HepG2 (cell line): ENCODE results near the gene WDR83. TPM values are rescaled to one million over a fixed set of nuclear protein-coding genes. Genes with fewer than 3 reads are reported as not detected.

Source experiments
- CENPX ChIP-seq: sonication (generic); formaldehyde crosslinking; IDR thresholded peaks from 2 replicates; pipeline ENCODE4 v1.9.0; 2021; ENCODE audit warnings: mild to moderate bottlenecking, missing genetic modification reagents, moderate library complexity
- EZH2 ChIP-seq: conservative IDR thresholded peaks from 2 replicates; pipeline ENCODE4 v1.6.1; 2012; ENCODE audit warnings: mild to moderate bottlenecking, low read depth, low read length, moderate library complexity
- KLF9 ChIP-seq: IDR thresholded peaks from 2 replicates; pipeline ENCODE4 v1.6.1; 2016; ENCODE audit warnings: low read depth
- NKX3-1 ChIP-seq: sonication (generic); formaldehyde crosslinking; IDR thresholded peaks from 2 replicates; pipeline ENCODE4 v1.5.0; 2020; ENCODE audit warnings: missing genetic modification reagents
- NR2F2 ChIP-seq: IDR thresholded peaks from 2 replicates; pipeline ENCODE4 v1.6.1; 2012; ENCODE audit warnings: low read depth, inconsistent platforms, borderline replicate concordance
- NRL ChIP-seq: sonication (generic); formaldehyde crosslinking; IDR thresholded peaks from 2 replicates; pipeline ENCODE4 v1.5.0; 2020; ENCODE audit warnings: missing genetic modification reagents, mild to moderate bottlenecking, moderate library complexity, borderline replicate concordance
- PHF20 ChIP-seq: sonication (generic); formaldehyde crosslinking; IDR thresholded peaks from 2 replicates; pipeline ENCODE4 v1.5.0; 2020; ENCODE audit warnings: mild to moderate bottlenecking, missing genetic modification reagents
- SIX4 ChIP-seq: sonication (generic); formaldehyde crosslinking; IDR thresholded peaks from 2 replicates; pipeline ENCODE4 v1.4.0; 2020; ENCODE audit warnings: missing genetic modification reagents
- SRY ChIP-seq: sonication (generic); formaldehyde crosslinking; IDR thresholded peaks from 2 replicates; pipeline ENCODE4 v1.8.0; 2022; ENCODE audit warnings: mild to moderate bottlenecking, missing genetic modification reagents
- ZMYM2 ChIP-seq: sonication (generic); formaldehyde crosslinking; IDR thresholded peaks from 2 replicates; pipeline ENCODE4 v1.8.0; 2022; ENCODE audit warnings: mild to moderate bottlenecking, missing genetic modification reagents
- ZNF30 ChIP-seq: sonication (generic); formaldehyde crosslinking; IDR thresholded peaks from 2 replicates; pipeline ENCODE4 v1.5.0; 2020; ENCODE audit warnings: mild to moderate bottlenecking, missing genetic modification reagents
- ZNF34 ChIP-seq: sonication (generic); formaldehyde crosslinking; IDR thresholded peaks from 2 replicates; pipeline ENCODE4 v1.4.0; 2020; ENCODE audit warnings: mild to moderate bottlenecking, missing genetic modification reagents, borderline replicate concordance
- ZNF547 ChIP-seq: sonication (generic); formaldehyde crosslinking; IDR thresholded peaks from 2 replicates; pipeline ENCODE4 v1.5.1; 2020; ENCODE audit warnings: mild to moderate bottlenecking, missing genetic modification reagents
- ZNF713 ChIP-seq: sonication (generic); formaldehyde crosslinking; IDR thresholded peaks from 2 replicates; pipeline ENCODE4 v1.4.0; 2020; ENCODE audit warnings: mild to moderate bottlenecking, missing genetic modification reagents
- polyA plus RNA-seq, 8 experiments: library from polyadenylated mRNA; depleted of rRNA in 3 of 8; stranded (reverse) in 7 of 8; unstranded in 1 of 8; fragments of >200 nt; fragmentation: Illumina TruSeq in 4 of 8; extraction: Trizol in 4 of 8; gene quantifications; 2 replicates each; pipeline versions ENCODE4 v1.2.1 to v1.2.3, GENCODE V29; 2011 to 2016; ENCODE audit warnings: low read depth in 4 of 8, missing spikeins in 1 of 8, mixed read lengths in 1 of 8; ENCODE audit not compliant: insufficient read depth in 1 of 8
- total RNA-seq, 5 experiments: library from RNA; depleted of rRNA; stranded (reverse); fragments of >200 nt; fragmentation: Illumina TruSeq; extraction: Trizol; gene quantifications; 2 replicates each; pipeline ENCODE4 v1.2.3, GENCODE V29; 2016; ENCODE audit warnings: low read depth in 1 of 5
- TF ChIP-seq, protein P1 (sequence below): sonication (generic); formaldehyde crosslinking; IDR thresholded peaks from 2 replicates; pipeline ENCODE4 v1.9.0; 2021; ENCODE audit warnings: missing genetic modification reagents, borderline replicate concordance
- TF ChIP-seq, protein P2 (sequence below): sonication (generic); formaldehyde crosslinking; IDR thresholded peaks from 2 replicates; pipeline ENCODE4 v1.5.0; 2020; ENCODE audit warnings: missing genetic modification reagents
- TF ChIP-seq, protein P3 (sequence below): sonication (generic); formaldehyde crosslinking; IDR thresholded peaks from 2 replicates; pipeline ENCODE4 v1.5.1; 2020; ENCODE audit warnings: mild to moderate bottlenecking, missing genetic modification reagents, moderate library complexity
- TF ChIP-seq, protein P4 (sequence below): IDR thresholded peaks from 2 replicates; pipeline ENCODE4 v1.6.1; 2016; ENCODE audit warnings: control low read depth
- TF ChIP-seq, protein P5 (sequence below): sonication (generic); formaldehyde crosslinking; IDR thresholded peaks from 2 replicates; pipeline ENCODE4 v1.9.0; 2022; ENCODE audit warnings: missing genetic modification reagents, mild to moderate bottlenecking, borderline replicate concordance

The WDR83 gene
- total and polyA plus RNA-seq, 2 of the 13 experiments (the other 11 are each of a cell fraction or from before 2014, with no cell fraction given) = 4.5 to 10.7 TPM

DNA sequence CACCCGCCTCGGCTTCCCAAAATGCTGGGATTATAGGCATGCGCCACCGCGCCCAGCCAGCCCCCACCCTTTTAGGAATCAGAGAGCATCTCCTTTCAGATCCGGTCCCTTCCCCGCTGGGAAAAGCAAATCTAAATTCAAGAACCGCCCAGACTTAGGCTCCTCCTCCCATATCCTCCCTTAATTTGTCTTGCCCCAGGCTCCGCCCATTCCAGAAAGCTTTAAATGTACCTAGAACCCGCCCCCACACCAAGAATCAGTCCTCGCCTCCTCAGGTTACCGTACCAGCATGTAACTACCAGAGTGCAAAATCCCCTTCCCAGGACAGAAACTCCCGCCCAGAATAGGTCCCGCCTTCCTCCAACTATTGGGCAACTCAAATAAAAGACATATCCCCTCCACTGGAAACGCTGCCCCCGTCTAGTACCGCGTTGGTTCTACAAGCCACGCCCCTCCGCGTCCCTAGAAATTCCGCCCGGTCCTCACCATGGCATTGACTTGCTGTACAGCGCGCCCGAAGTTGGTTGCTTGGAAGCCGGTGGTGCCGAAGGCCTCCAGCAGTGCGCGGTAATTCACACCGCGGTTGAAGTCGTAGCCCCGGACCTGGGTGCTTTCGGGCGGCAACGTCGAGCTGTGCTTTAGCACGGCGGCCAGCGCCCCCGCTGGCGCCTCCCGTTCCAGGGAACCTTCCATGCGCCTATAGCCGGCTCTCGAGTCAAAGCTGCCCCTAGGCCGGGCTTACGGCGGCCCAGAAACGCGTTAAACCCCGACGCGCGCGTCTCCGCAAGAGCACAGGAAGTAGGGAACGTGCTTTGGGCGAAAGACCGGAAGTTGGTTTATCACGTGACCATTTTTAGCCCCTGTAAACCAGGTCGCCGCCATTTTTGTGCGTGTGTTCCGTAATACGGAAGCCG, 14.7 kb downstream of the WDR83 start, which contains the start of gene DHPS (continued):
- TF ChIP-seq NRL (CRISPR knock-in tag) = peak; percentile 54; the same call in 1 of the 2 replicates
- TF ChIP-seq NR2F2 = no peak; the same call in 1 of the 2 replicates
- no peak; the same call in 1 of the 2 replicates for TF ChIP-seq ZMYM2 (CRISPR knock-in tag)
- no peak for TF ChIP-seq ZNF713
- peak; percentile 86; the same call in 1 of the 2 replicates for TF ChIP-seq SRY (CRISPR knock-in tag)
- TF ChIP-seq, protein P1, sequence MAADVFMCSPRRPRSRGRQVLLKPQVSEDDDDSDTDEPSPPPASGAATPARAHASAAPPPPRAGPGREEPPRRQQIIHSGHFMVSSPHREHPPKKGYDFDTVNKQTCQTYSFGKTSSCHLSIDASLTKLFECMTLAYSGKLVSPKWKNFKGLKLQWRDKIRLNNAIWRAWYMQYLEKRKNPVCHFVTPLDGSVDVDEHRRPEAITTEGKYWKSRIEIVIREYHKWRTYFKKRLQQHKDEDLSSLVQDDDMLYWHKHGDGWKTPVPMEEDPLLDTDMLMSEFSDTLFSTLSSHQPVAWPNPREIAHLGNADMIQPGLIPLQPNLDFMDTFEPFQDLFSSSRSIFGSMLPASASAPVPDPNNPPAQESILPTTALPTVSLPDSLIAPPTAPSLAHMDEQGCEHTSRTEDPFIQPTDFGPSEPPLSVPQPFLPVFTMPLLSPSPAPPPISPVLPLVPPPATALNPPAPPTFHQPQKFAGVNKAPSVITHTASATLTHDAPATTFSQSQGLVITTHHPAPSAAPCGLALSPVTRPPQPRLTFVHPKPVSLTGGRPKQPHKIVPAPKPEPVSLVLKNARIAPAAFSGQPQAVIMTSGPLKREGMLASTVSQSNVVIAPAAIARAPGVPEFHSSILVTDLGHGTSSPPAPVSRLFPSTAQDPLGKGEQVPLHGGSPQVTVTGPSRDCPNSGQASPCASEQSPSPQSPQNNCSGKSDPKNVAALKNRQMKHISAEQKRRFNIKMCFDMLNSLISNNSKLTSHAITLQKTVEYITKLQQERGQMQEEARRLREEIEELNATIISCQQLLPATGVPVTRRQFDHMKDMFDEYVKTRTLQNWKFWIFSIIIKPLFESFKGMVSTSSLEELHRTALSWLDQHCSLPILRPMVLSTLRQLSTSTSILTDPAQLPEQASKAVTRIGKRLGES (CRISPR knock-in tag) = no peak
- TF ChIP-seq KLF9 (CRISPR knock-in tag) = no peak
- TF ChIP-seq PHF20 (CRISPR knock-in tag) = peak; percentile 91
- TF ChIP-seq, protein P2, sequence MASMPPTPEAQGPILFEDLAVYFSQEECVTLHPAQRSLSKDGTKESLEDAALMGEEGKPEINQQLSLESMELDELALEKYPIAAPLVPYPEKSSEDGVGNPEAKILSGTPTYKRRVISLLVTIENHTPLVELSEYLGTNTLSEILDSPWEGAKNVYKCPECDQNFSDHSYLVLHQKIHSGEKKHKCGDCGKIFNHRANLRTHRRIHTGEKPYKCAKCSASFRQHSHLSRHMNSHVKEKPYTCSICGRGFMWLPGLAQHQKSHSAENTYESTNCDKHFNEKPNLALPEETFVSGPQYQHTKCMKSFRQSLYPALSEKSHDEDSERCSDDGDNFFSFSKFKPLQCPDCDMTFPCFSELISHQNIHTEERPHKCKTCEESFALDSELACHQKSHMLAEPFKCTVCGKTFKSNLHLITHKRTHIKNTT = no peak
- 0 out of 2 replicates have a peak, but pooled peaks have one; percentile 40 for TF ChIP-seq ZNF30 (CRISPR knock-in tag)
- no peak for TF ChIP-seq ZNF34 (CRISPR knock-in tag)
- peak; percentile 24; the same call in 1 of the 2 replicates for TF ChIP-seq NKX3-1 (CRISPR knock-in tag)
- no peak for TF ChIP-seq CENPX (CRISPR knock-in tag)
- no peak; the same call in 1 of the 2 replicates for TF ChIP-seq ZNF547
- no peak for TF ChIP-seq EZH2
- TF ChIP-seq, protein P3, sequence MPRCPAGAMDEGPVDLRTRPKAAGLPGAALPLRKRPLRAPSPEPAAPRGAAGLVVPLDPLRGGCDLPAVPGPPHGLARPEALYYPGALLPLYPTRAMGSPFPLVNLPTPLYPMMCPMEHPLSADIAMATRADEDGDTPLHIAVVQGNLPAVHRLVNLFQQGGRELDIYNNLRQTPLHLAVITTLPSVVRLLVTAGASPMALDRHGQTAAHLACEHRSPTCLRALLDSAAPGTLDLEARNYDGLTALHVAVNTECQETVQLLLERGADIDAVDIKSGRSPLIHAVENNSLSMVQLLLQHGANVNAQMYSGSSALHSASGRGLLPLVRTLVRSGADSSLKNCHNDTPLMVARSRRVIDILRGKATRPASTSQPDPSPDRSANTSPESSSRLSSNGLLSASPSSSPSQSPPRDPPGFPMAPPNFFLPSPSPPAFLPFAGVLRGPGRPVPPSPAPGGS (CRISPR knock-in tag) = no peak
- TF ChIP-seq, protein P4, sequence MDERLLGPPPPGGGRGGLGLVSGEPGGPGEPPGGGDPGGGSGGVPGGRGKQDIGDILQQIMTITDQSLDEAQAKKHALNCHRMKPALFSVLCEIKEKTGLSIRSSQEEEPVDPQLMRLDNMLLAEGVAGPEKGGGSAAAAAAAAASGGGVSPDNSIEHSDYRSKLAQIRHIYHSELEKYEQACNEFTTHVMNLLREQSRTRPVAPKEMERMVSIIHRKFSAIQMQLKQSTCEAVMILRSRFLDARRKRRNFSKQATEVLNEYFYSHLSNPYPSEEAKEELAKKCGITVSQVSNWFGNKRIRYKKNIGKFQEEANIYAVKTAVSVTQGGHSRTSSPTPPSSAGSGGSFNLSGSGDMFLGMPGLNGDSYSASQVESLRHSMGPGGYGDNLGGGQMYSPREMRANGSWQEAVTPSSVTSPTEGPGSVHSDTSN (CRISPR knock-in tag) = no peak
- no peak; the same call in 1 of the 2 replicates for TF ChIP-seq SIX4
- TF ChIP-seq, protein P5, sequence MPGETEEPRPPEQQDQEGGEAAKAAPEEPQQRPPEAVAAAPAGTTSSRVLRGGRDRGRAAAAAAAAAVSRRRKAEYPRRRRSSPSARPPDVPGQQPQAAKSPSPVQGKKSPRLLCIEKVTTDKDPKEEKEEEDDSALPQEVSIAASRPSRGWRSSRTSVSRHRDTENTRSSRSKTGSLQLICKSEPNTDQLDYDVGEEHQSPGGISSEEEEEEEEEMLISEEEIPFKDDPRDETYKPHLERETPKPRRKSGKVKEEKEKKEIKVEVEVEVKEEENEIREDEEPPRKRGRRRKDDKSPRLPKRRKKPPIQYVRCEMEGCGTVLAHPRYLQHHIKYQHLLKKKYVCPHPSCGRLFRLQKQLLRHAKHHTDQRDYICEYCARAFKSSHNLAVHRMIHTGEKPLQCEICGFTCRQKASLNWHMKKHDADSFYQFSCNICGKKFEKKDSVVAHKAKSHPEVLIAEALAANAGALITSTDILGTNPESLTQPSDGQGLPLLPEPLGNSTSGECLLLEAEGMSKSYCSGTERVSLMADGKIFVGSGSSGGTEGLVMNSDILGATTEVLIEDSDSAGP (CRISPR knock-in tag) = peak; percentile 91; the same call in 1 of the 2 replicates
